ENCODE data around the gene CKB.
"Not testable (repeated sequence)": the region's sequence is repeated elsewhere in the genome, so short reads cannot be mapped to it uniquely, and the experiment has no call there.

CKB gene

DNA sequence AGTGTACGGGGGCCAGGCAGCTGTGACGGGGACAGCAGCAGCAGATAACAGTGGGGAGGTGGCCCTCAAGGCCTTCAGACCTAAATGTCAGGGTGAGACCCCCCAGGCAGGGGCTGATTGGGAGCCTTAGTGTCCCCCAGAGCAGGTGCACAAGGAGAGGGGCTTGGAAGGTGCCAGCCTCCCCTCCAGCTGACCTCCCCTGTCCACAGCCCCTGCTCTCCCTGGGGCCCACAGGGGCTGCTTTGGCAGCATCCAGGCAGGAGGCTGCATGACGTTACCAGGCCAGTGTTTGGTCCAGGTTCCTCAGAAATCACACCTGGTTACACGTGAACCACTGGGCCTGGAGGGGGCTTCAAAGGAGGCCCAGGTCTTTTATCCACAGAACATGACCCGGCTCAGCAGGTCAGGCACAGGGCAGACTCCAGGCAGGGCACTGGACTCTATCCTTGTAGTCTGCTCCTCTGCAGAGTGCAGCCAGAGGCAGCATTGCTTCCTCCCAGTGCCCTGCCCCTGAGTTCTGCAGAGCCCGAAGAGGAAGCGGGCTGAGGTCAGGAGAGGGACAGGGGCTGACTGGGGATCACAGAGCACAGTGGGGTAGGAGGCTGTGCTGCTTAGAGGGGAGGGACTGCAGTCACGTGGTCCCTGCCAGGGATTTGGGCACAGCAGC, 3.8 kb upstream of the CKB start:
- DNase-seq (ENCODE audit: low read depth in 2 of 2) = no peak

DNA sequence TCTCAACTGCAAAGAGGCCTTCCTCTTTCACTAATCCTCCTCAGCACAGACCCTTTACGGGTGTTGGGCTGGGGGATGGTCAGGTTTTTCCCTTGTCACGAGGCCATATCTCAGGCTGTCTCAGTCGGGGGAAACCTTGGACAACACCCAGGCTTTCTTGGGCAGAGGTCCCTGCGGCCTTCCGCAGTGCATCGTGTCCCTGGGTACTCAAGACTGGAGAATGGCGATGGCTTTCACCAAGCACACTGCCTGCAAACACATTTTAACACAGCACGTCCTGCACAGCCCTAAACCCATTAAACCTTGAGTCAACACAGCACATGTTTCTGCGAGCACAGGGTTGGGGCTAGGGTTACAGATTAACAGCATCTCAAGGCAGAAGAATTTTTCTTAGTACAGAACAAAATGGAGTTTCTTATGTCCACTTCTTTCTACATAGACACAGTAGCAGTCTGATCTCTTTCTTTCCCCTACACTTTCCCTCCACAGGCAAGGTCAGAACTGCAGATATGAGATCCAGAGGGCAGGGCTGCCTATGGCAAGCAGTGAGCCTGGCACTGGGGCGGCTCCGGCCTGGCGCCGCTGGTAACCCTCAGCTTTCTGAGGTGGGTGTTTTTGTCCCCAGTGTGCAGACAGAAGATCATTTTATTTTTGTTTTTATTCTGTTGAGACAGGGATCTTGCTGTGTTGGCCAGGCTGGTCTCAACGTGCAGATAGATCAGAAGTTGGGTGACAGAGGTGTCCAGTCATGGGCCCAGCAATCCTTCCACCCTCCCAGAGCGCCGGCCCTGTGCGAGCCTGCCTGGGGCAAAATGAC, 3.0 kb upstream of the CKB start:
- DNase-seq (ENCODE audit: low read depth in 2 of 2) = not testable (repeated sequence)

GRCh38 chr14:103524002-103524935, 1.6 kb upstream of the CKB start:
- DNase-seq (ENCODE audit: low read depth in 2 of 2) = no peak

DNA sequence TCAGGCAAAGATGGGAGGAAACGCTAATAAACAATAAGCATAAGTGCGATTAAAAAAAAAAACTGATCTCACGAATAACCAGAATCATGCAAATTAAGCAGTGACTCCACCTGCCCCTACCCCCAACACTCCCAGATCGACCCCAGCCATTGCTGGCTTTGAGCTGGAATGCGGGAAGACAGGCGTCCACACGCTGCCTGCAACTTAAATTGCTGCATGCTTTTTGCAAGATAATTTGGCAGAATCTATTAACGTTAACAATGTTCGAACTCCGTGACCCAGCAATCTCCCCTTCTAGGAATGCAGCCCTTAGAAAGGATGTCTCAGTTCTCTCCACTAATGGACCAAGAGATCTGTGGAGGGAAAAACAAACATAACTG, 935 bp upstream of the CKB start:
- DNase-seq (ENCODE audit: low read depth in 2 of 2) = no peak

DNA sequence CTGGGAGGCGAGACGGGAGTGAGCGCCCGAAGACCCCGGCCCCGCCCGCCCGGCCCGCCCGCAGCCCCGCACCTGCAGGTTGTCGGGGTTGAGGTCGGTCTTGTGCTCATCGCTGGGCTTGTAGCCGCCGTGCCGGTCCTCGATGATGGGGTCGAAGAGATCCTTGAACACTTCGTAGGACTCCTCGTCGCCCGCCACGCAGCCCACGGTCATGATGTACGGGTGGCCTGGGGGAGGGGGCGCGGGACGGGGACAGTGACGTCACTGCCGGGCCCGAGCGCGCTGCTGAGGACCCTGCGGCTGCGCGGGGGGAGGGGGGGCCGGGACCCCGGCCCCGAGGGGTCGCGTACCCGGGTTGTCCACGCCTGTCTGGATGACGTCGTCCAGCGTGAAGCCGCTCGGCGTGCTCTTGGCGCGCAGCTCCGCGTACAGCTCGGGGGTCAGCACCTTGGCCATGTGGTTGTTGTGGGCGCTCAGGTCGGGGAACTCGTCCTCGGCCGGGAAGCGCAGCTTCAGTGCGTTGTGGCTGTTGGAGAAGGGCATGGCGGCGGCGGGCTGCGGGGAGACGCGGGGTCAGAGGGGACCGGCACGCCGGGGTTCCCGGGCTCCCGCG, 573 bp downstream of the CKB start:
- no peak for DNase-seq (ENCODE audit: low read depth in 2 of 2)

DNA sequence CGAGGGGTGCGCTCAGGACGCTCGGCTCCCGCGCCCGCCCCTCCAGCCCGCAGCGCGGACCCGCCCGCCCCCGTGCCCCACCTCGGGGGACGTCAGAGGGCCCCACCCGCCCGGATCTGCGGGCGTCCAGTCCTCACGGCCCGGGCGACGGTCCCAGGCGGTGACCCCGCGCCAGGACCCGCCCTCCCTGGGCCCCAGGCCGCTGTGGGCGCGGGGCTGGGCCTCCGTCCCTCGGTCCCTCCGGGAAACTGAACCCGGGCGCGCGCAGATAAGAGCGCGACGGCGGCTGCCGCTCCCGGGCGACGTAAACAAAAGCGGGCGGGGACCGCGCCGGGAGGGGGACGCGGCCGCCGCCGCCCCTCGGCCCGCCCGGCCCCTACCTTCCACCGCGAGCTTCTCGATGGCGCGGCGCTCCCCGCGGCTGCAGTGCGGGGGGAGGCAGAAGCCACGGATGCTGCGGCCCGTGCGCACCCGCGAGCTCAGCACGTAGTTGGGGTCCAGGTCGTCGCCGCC, 1.1 kb downstream of the CKB start:
- no peak for DNase-seq (ENCODE audit: low read depth in 2 of 2)

GRCh38 chr14:103520657-103521437, 1.8 kb downstream of the CKB start:
- peak; percentile 36 to 40 for DNase-seq (ENCODE audit: low read depth in 2 of 2)

GRCh38 chr14:103520269-103520656, 2.4 kb downstream of the CKB start:
- no peak for DNase-seq (ENCODE audit: low read depth in 2 of 2)

GRCh38 chr14:103519837-103520212, 2.8 kb downstream of the CKB start:
- DNase-seq (ENCODE audit: low read depth in 2 of 2) = no peak

- no peak for DNase-seq (ENCODE audit: low read depth in 2 of 2)
Observed at GRCh38 chr14:103519043-103519836, 3.4 kb downstream of the CKB start.

DNA sequence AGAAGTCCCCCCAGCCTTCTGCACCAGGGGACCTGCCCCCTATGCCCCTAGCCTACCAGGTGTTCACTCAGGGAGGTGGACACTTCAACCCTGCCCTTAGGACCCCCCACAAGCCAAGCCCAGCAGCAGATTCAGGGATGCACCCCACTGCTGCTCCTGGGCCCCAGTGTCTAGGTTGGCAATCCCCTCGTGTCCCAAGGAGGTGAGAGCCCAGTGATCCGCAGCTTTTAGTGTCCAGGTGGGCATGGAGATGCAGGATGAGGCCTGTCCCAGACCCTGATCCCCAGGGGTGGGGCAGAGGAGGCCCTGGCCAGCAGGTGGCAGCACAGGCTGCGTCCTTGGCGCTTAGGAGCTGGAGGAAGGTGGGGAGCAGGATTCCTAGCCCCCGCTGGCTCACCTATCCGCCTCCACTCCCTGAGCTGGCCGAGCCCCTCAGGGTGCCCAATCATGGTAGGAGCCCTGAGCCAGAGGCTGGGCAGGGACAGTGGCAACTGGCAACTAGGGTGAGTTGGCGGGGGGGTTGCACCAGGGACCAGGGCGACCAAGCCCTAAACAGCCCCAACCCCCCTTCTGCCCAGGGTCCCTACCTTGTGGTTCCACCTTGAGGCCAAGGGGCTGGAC, 4.1 kb downstream of the CKB start:
- DNase-seq (ENCODE audit: low read depth in 2 of 2) = peak; percentile 55

- DNase-seq (ENCODE audit: low read depth in 2 of 2) = no peak
Observed at GRCh38 chr14:103517721-103518421, 4.8 kb downstream of the CKB start.

- DNase-seq (ENCODE audit: low read depth in 2 of 2) = no peak
Observed at GRCh38 chr14:103517174-103517566, 5.5 kb downstream of the CKB start.

- DNase-seq (ENCODE audit: low read depth in 2 of 2) = no peak
Observed at GRCh38 chr14:103516426-103517173, 6.0 kb downstream of the CKB start.

GRCh38 chr14:103514596-103515421, 7.8 kb downstream of the CKB start:
- DNase-seq (ENCODE audit: low read depth in 2 of 2) = no peak

GRCh38 chr14:103512701-103513611, 9.7 kb downstream of the CKB start:
- no peak for DNase-seq (ENCODE audit: low read depth in 2 of 2)
